SK-N-SH (cell line): ENCODE results near the gene CISH. TPM values are rescaled to one million over a fixed set of nuclear protein-coding genes. Genes with fewer than 3 reads are reported as not detected.

Experiments used
- CTCF ChIA-PET: fragments of 300-600, 350-600 bp; formaldehyde crosslinking; extraction: SDS; loops from one replicate; lab custom pipeline; 2021; lab: Yijun Ruan, JAX
- POLR2A ChIA-PET: fragments of 350-600 bp; sonication (Branson Sonifier 250); formaldehyde crosslinking; extraction: SDS; loops from one replicate; lab custom pipeline; 2020; ENCODE audit warnings: antibody characterized with exemption, inconsistent platforms; lab: Yijun Ruan, JAX
- DNase-seq: peaks from one replicate; pipeline ENCODE4 v3.0.0; 2012
- H2AFZ ChIP-seq: fragments of 200-600 bp; sonication (generic); 2 replicates; pipeline ENCODE4 v1.8.1; 2016; ENCODE audit warnings: antibody characterized with exemption, mild to moderate bottlenecking, low read depth
- H3F3A ChIP-seq: fragments of 200-600 bp; sonication (generic); replicated peaks from 2 replicates; pipeline ENCODE3; 2016; ENCODE audit warnings: antibody characterized with exemption, mild to moderate bottlenecking; ENCODE audit not compliant: insufficient read depth
- H3K27ac ChIP-seq, 2 experiments: fragments of 200-500 bp in 1 of 2; fragments of 200-600 bp in 1 of 2; sonication (Bioruptor generic) in 1 of 2; sonication (generic), shearing (Covaris generic) in 1 of 2; 2 replicates each; pipeline versions ENCODE4 v1.5.1 to v1.6.1; 2014 to 2016; ENCODE audit warnings: low read depth in 2 of 2, inconsistent platforms in 1 of 2, low read length in 1 of 2, mild to moderate bottlenecking in 1 of 2, mixed read lengths in 1 of 2
- H3K27me3 ChIP-seq: fragments of 200-600 bp; sonication (generic), shearing (Covaris generic); 2 replicates; pipeline ENCODE4 v1.6.1; 2016; ENCODE audit warnings: mixed run types; ENCODE audit not compliant: insufficient read depth
- H3K36me3 ChIP-seq, 2 experiments: fragments of 200-500 bp in 1 of 2; fragments of 200-600 bp in 1 of 2; sonication (Bioruptor generic) in 1 of 2; sonication (generic) in 1 of 2; replicated peaks in 1 of 2; 2 replicates each; pipeline versions ENCODE3 to v1.5.1; 2014 to 2016; ENCODE audit warnings: low read length in 1 of 2, mild to moderate bottlenecking in 1 of 2; ENCODE audit not compliant: insufficient read depth in 2 of 2, control insufficient read depth in 1 of 2
- H3K4me1 ChIP-seq, 2 experiments: fragments of 200-500 bp in 1 of 2; fragments of 200-600 bp in 1 of 2; sonication (Bioruptor generic) in 1 of 2; sonication (generic), shearing (Covaris generic) in 1 of 2; 2 replicates each; pipeline versions ENCODE4 v1.5.1 to v1.6.1; 2014 to 2016; ENCODE audit warnings: low read depth in 1 of 2, low read length in 1 of 2, mixed run types in 1 of 2; ENCODE audit not compliant: insufficient read depth in 2 of 2, control insufficient read depth in 1 of 2
- H3K4me2 ChIP-seq: fragments of 200-600 bp; sonication (generic), shearing (Covaris generic); 2 replicates; pipeline ENCODE4 v1.6.1; 2017; ENCODE audit warnings: mixed run types
- H3K4me3 ChIP-seq, 2 experiments: fragments of 200-500 bp in 1 of 2; fragments of 200-600 bp in 1 of 2; sonication (Bioruptor generic) in 1 of 2; sonication (generic), shearing (Covaris generic) in 1 of 2; 2 replicates each; pipeline versions ENCODE4 v1.5.1 to v1.8.1; 2014 to 2016; ENCODE audit warnings: low read depth in 2 of 2, inconsistent platforms in 1 of 2, low read length in 1 of 2, mild to moderate bottlenecking in 1 of 2, mixed read lengths in 1 of 2, moderate library complexity in 1 of 2
- H3K79me2 ChIP-seq: fragments of 200-600 bp; sonication (generic); 2 replicates; pipeline ENCODE4 v1.8.1; 2017; ENCODE audit warnings: mild to moderate bottlenecking; ENCODE audit not compliant: insufficient read depth
- H3K9ac ChIP-seq: fragments of 200-600 bp; sonication (generic); 2 replicates; pipeline ENCODE4 v1.6.1; 2017; ENCODE audit warnings: mixed run types
- H3K9me2 ChIP-seq: fragments of 200-600 bp; sonication (generic); 2 replicates; pipeline ENCODE4 v1.6.1; 2017; ENCODE audit warnings: mixed run types
- H3K9me3 ChIP-seq: fragments of 200-600 bp; sonication (generic); 2 replicates; pipeline ENCODE4 v1.6.1; 2017; ENCODE audit warnings: mixed run types, mild to moderate bottlenecking, moderate library complexity
- H4K20me1 ChIP-seq: fragments of 200-600 bp; sonication (generic); 2 replicates; pipeline ENCODE4 v1.6.1; 2017; ENCODE audit warnings: mild to moderate bottlenecking, mixed run types; ENCODE audit not compliant: insufficient read depth
- CHD2 ChIP-seq: fragments of 150-350 bp; IDR thresholded peaks from 2 replicates; pipeline ENCODE4 v1.6.1; 2018; ENCODE audit warnings: low read length; ENCODE audit not compliant: partially characterized antibody
- ELF1 ChIP-seq: IDR thresholded peaks from 2 replicates; pipeline ENCODE4 v1.4.0; 2012
- EP300 ChIP-seq, 2 experiments: IDR thresholded peaks; 2 replicates each; pipeline versions ENCODE4 v1.4.0 to v1.6.1; 2012; ENCODE audit warnings: borderline replicate concordance in 1 of 2, low read depth in 1 of 2, low read length in 1 of 2
- FOSL2 ChIP-seq: IDR thresholded peaks from 2 replicates; pipeline ENCODE4 v1.4.0; 2012; ENCODE audit warnings: low read depth, mild to moderate bottlenecking, moderate library complexity, borderline replicate concordance
- GABPA ChIP-seq: IDR thresholded peaks from 2 replicates; pipeline ENCODE4 v1.4.0; 2012; ENCODE audit warnings: low read depth, mild to moderate bottlenecking
- MXI1 ChIP-seq: IDR thresholded peaks from 2 replicates; pipeline ENCODE4 v1.6.1; 2012; ENCODE audit warnings: mild to moderate bottlenecking, low read depth, low read length, improper control_type of control experiment
- NRF1 ChIP-seq: IDR thresholded peaks from 2 replicates; pipeline ENCODE4 v1.6.1; 2012; ENCODE audit warnings: low read depth, mild to moderate bottlenecking, low read length
- RFX5 ChIP-seq: IDR thresholded peaks from 2 replicates; pipeline ENCODE4 v1.6.1; 2012; ENCODE audit warnings: mild to moderate bottlenecking, improper control_type of control experiment, low read length
- SMC3 ChIP-seq: IDR thresholded peaks from 2 replicates; pipeline ENCODE4 v1.6.1; 2012; ENCODE audit warnings: low read depth, low read length, improper control_type of control experiment
- USF2 ChIP-seq: fragments of 150-350 bp; IDR thresholded peaks from 2 replicates; pipeline ENCODE4 v1.6.1; 2017; ENCODE audit warnings: antibody characterized with exemption, low read length, low read depth, borderline replicate concordance
- WGBS: methylation state at CpG from one replicate; pipeline ENCODE4 v1.1.6; 2017; ENCODE audit warnings: low lambda C conversion rate; 5-methylcytosine and 5-hydroxymethylcytosine counted together
- polyA plus RNA-seq, 3 experiments: library from polyadenylated mRNA; depleted of rRNA; stranded (reverse); fragments of >200 nt; gene quantifications; 2 replicates each; pipeline ENCODE4 v1.2.3, GENCODE V29; 2012
- TF ChIP-seq, protein P1 (sequence below): IDR thresholded peaks from 2 replicates; pipeline ENCODE4; 2012
- TF ChIP-seq, protein P2 (sequence below): IDR thresholded peaks from 2 replicates; pipeline ENCODE4 v1.4.0; 2012; ENCODE audit warnings: low read depth, borderline replicate concordance
- TF ChIP-seq, protein P3 (sequence below): IDR thresholded peaks from 2 replicates; pipeline ENCODE4 v1.4.0; 2012; ENCODE audit warnings: low read depth

The CISH gene
- polyA plus RNA-seq, 1 of the 3 experiments (the other 2 are of a cell fraction): 2.6 TPM

DNA sequence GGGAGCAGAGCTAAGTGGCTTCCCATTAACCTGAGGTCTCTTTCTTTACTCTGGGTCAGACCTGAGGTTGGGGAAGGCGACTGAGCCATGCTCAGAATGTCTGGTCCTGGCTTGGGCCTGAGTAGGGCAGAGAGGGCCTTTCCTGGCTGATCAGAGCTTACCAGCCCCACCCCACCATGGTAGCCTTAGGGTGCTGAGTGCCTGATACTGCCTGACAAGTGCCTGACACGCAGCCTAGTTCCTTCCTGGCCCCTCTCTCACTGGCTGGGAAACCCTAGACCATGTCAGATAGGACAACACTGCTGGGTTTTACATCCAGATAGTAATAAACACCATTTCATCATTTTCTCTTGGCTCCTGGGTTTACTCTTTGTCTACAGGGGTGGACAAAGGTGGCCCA lies 37.4 kb upstream of the CISH start:
- TF ChIP-seq FOSL2 (no peak), USF2 (no peak), RFX5 (no peak), SMC3 (no peak), NRF1 (no peak), EP300 (IDR thresholded peaks at IDR 0.05; ENCODE audit: borderline replicate concordance in 1 of 2, low read depth in 1 of 2, low read length in 1 of 2) (no peak), MXI1 (no peak), CHD2 (no peak), ELF1 (no peak), GABPA (no peak)
- TF ChIP-seq, protein P1, sequence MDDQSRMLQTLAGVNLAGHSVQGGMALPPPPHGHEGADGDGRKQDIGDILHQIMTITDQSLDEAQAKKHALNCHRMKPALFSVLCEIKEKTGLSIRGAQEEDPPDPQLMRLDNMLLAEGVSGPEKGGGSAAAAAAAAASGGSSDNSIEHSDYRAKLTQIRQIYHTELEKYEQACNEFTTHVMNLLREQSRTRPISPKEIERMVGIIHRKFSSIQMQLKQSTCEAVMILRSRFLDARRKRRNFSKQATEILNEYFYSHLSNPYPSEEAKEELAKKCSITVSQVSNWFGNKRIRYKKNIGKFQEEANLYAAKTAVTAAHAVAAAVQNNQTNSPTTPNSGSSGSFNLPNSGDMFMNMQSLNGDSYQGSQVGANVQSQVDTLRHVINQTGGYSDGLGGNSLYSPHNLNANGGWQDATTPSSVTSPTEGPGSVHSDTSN: no peak
- TF ChIP-seq, protein P2, sequence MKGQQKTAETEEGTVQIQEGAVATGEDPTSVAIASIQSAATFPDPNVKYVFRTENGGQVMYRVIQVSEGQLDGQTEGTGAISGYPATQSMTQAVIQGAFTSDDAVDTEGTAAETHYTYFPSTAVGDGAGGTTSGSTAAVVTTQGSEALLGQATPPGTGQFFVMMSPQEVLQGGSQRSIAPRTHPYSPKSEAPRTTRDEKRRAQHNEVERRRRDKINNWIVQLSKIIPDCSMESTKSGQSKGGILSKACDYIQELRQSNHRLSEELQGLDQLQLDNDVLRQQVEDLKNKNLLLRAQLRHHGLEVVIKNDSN: no peak
- Histone ChIP-seq H3K4me2 (no peak overlapping the region), H3K27ac (peak overlapping the region in 1 of 2 experiments; percentile 22; a peak in 1 of 4 replicates), H3K36me3 (peaks cover 0 to 2% of the 10 kb centered on the region in 2 experiments), H2AFZ (no peak overlapping the region), H4K20me1 (no peaks in the 10 kb centered on the region), H3K9me2 (no peaks in the 10 kb centered on the region), H3K4me3 (no peak overlapping the region), H3F3A (no peaks in the 10 kb centered on the region), H3K27me3 (no peaks in the 10 kb centered on the region), H3K9ac (no peak overlapping the region), H3K9me3 (no peaks in the 10 kb centered on the region), H3K79me2 (no peaks in the 10 kb centered on the region), H3K4me1 (peaks cover 0 to 26% of the 10 kb centered on the region in 2 experiments; a peak in 1 of 4 replicates)
- ChIA-PET CTCF (interaction anchor here (0.7 to 13.2 kb wide), 7 partner anchors 8 to 741 kb away, joined by 3 to 171 read pairs (median 4); partner anchors contain the start of gene MAPKAPK3), POLR2A (no interaction called here)
- WGBS: 71% methylated on average over 1 of the region's 2 CpGs
- no peak for DNase-seq

DNA sequence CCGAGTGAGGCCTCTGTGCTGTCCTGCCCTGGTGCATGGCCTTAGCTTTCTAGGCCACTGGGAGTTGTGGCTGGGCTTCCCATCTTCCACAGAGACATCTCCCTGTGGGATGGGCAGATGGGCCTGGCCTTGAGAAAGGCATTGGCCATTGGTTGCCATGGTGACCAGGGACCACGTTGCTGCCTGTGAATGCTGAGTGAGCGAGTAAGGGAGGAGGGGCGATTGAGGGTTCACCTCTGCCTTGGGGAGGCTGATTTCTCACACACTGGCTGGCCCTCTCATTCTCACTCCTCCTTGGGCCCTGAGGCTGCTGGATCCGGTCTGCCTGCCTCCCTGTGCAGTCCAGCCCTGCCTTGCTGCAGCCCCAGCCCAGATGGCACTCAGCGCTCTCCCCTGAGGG lies 36.7 kb upstream of the CISH start:
- Histone ChIP-seq H3K9me3 (no peaks in the 10 kb centered on the region), H3K4me1 (peaks cover 0 to 26% of the 10 kb centered on the region in 2 experiments; a peak in 1 of 4 replicates), H3K27me3 (no peaks in the 10 kb centered on the region), H3K9ac (no peak overlapping the region), H3K79me2 (no peaks in the 10 kb centered on the region), H2AFZ (no peak overlapping the region), H3K4me3 (no peak overlapping the region), H3K4me2 (no peak overlapping the region), H3K36me3 (peaks cover 0 to 2% of the 10 kb centered on the region in 2 experiments), H3K27ac (peak overlapping the region in 1 of 2 experiments; percentile 22; a peak in 1 of 4 replicates), H3F3A (no peaks in the 10 kb centered on the region), H4K20me1 (no peaks in the 10 kb centered on the region), H3K9me2 (no peaks in the 10 kb centered on the region)
- TF ChIP-seq, protein P3, sequence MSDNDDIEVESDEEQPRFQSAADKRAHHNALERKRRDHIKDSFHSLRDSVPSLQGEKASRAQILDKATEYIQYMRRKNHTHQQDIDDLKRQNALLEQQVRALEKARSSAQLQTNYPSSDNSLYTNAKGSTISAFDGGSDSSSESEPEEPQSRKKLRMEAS: no peak
- DNase-seq: peak; percentile 62
- WGBS: 78% methylated on average over 2 of the region's 6 CpGs
- ChIA-PET CTCF (interaction anchor here (0.6 to 13.2 kb wide), 5 partner anchors 20 to 741 kb away, joined by 3 to 171 read pairs (median 6); partner anchors contain the start of genes DOCK3 and MAPKAPK3), POLR2A (no interaction called here)
